HepG2 (cell line): ENCODE results near the gene CST3. TPM values are rescaled to one million over a fixed set of nuclear protein-coding genes. Genes with fewer than 3 reads are reported as not detected.

Experiments
- AGO2 ChIP-seq: fragments of 200-400 bp; formaldehyde crosslinking; optimal IDR thresholded peaks from 2 replicates; pipeline ENCODE3; 2017; ENCODE audit warnings: mild to moderate bottlenecking, low read depth, low read length, moderate library complexity
- FLYWCH1 ChIP-seq: sonication (generic); formaldehyde crosslinking; IDR thresholded peaks from 2 replicates; pipeline ENCODE4 v1.8.1; 2023; ENCODE audit warnings: mild to moderate bottlenecking, missing genetic modification reagents
- GATA4 ChIP-seq: sonication (generic); IDR thresholded peaks from 2 replicates; pipeline ENCODE4 v1.6.1; 2016; ENCODE audit warnings: antibody characterized with exemption, low read depth, borderline replicate concordance
- KAT8 ChIP-seq: IDR thresholded peaks from 2 replicates; pipeline ENCODE4 v1.6.1; 2016; ENCODE audit warnings: missing genetic modification reagents, missing compliant biosample characterization
- KLF9 ChIP-seq: IDR thresholded peaks from 2 replicates; pipeline ENCODE4 v1.6.1; 2016; ENCODE audit warnings: low read depth
- NFRKB ChIP-seq: fragments of 450-650 bp; IDR thresholded peaks from 2 replicates; pipeline ENCODE4 v1.6.1; 2017
- REXO4 ChIP-seq: sonication (generic); formaldehyde crosslinking; IDR thresholded peaks from 2 replicates; pipeline ENCODE4 v1.8.0; 2022; ENCODE audit warnings: missing genetic modification reagents, mild to moderate bottlenecking, borderline replicate concordance
- TBL1XR1 ChIP-seq: fragments of 150-350 bp; IDR thresholded peaks from 2 replicates; pipeline ENCODE4 v1.6.1; 2014; ENCODE audit warnings: borderline replicate concordance, low read length; ENCODE audit not compliant: partially characterized antibody
- TBX3 ChIP-seq: fragments of 450-650 bp; IDR thresholded peaks from 2 replicates; pipeline ENCODE4 v1.6.1; 2017; ENCODE audit warnings: antibody characterized with exemption, mild to moderate bottlenecking, inconsistent platforms, borderline replicate concordance
- ZNF20 ChIP-seq: sonication (generic); formaldehyde crosslinking; IDR thresholded peaks from 2 replicates; pipeline ENCODE4 v1.4.0; 2020; ENCODE audit warnings: mild to moderate bottlenecking, moderate library complexity, missing genetic modification reagents
- ZNF7 ChIP-seq: IDR thresholded peaks from 2 replicates; pipeline ENCODE4 v1.6.1; 2016; ENCODE audit warnings: missing biosample characterization, missing genetic modification reagents
- ZNF737 ChIP-seq: sonication (generic); formaldehyde crosslinking; IDR thresholded peaks from 2 replicates; pipeline ENCODE4 v1.5.0; 2020; ENCODE audit warnings: missing genetic modification reagents, mild to moderate bottlenecking, borderline replicate concordance
- ZNF879 ChIP-seq: sonication (generic); formaldehyde crosslinking; IDR thresholded peaks from 2 replicates; pipeline ENCODE4 v1.8.1; 2023; ENCODE audit warnings: missing genetic modification reagents
- polyA plus RNA-seq, 8 experiments: library from polyadenylated mRNA; depleted of rRNA in 3 of 8; stranded (reverse) in 7 of 8; unstranded in 1 of 8; fragments of >200 nt; fragmentation: Illumina TruSeq in 4 of 8; extraction: Trizol in 4 of 8; gene quantifications; 2 replicates each; pipeline versions ENCODE4 v1.2.1 to v1.2.3, GENCODE V29; 2011 to 2016; ENCODE audit warnings: low read depth in 4 of 8, missing spikeins in 1 of 8, mixed read lengths in 1 of 8; ENCODE audit not compliant: insufficient read depth in 1 of 8
- total RNA-seq, 5 experiments: library from RNA; depleted of rRNA; stranded (reverse); fragments of >200 nt; fragmentation: Illumina TruSeq; extraction: Trizol; gene quantifications; 2 replicates each; pipeline ENCODE4 v1.2.3, GENCODE V29; 2016; ENCODE audit warnings: low read depth in 1 of 5
- TF ChIP-seq, protein P1 (sequence below): sonication (generic); formaldehyde crosslinking; IDR thresholded peaks from 2 replicates; pipeline ENCODE4 v1.5.0; 2020; ENCODE audit warnings: mild to moderate bottlenecking, missing genetic modification reagents
- TF ChIP-seq, protein P2 (sequence below): sonication (generic); formaldehyde crosslinking; IDR thresholded peaks from 2 replicates; pipeline ENCODE4 v1.8.0; 2022; ENCODE audit warnings: mild to moderate bottlenecking, missing genetic modification reagents, moderate library complexity
- TF ChIP-seq, protein P3 (sequence below): sonication (generic); formaldehyde crosslinking; IDR thresholded peaks from 2 replicates; pipeline ENCODE4 v1.8.0; 2022; ENCODE audit warnings: mild to moderate bottlenecking, missing genetic modification reagents, moderate library complexity
- TF ChIP-seq, protein P4 (sequence below): sonication (generic); formaldehyde crosslinking; IDR thresholded peaks from 2 replicates; pipeline ENCODE4 v1.4.0; 2020; ENCODE audit warnings: low read depth, mild to moderate bottlenecking, missing genetic modification reagents
- TF ChIP-seq, protein P5 (sequence below): sonication (generic); formaldehyde crosslinking; IDR thresholded peaks from 2 replicates; pipeline ENCODE4 v1.4.0; 2020; ENCODE audit warnings: missing genetic modification reagents, borderline replicate concordance

Gene CST3
- total and polyA plus RNA-seq, 2 of the 13 experiments (the other 11 are each of a cell fraction or from before 2014, with no cell fraction given) = 690 to 1,005 TPM

DNA sequence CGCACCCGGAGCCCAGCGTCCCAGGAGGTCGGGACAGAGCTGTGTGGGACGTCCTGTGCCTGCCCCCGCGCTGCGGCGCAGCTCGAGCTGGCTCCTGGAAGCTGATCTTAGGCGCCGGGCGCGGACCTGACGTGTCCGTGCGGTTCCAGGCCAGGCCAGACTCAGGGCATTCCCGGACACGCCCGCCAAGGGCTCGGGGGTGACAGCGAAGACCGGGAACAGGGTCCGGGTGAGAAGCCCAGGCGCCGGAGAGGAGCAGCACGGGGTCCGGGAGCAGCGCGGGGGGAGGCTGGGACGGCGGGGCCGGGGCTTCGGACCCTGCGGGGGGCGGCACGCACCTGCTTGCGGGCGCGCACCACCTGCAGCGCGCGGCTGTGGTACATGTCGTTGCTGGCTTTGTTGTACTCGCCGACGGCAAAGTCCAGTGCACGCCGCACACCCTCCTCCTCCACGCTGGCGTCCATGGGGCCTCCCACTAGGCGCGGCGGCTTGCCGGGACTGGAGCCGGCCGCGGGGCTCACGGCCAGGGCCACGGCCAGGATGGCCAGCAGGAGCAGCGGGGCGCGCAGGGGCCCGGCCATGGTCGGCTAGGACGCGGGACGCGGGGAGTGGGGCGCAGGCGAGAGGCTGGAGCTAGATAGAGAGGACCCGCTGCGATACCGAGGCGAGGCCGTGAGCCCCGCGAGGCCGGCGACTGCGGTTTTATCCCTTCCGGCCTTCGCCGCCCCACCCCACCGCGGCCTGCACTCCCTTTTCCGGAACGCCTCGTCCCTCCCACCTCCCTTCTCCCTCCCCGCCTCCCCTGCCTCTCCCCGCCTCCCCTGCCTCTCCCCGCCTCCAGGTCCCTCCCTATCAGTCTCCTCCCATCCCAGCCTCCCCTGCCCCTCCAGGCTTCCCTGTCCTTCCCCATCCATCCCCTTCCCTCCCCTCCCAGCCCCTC, at the start of gene CST3 (continued):
- no peak for TF ChIP-seq FLYWCH1 (CRISPR knock-in tag)
- 0 out of 2 replicates have a peak, but pooled peaks have one; percentile 14 for TF ChIP-seq ZNF7 (CRISPR knock-in tag)
- TF ChIP-seq KLF9 (CRISPR knock-in tag) = 0 out of 2 replicates have a peak, but pooled peaks have one; percentile 29
- TF ChIP-seq, protein P1, sequence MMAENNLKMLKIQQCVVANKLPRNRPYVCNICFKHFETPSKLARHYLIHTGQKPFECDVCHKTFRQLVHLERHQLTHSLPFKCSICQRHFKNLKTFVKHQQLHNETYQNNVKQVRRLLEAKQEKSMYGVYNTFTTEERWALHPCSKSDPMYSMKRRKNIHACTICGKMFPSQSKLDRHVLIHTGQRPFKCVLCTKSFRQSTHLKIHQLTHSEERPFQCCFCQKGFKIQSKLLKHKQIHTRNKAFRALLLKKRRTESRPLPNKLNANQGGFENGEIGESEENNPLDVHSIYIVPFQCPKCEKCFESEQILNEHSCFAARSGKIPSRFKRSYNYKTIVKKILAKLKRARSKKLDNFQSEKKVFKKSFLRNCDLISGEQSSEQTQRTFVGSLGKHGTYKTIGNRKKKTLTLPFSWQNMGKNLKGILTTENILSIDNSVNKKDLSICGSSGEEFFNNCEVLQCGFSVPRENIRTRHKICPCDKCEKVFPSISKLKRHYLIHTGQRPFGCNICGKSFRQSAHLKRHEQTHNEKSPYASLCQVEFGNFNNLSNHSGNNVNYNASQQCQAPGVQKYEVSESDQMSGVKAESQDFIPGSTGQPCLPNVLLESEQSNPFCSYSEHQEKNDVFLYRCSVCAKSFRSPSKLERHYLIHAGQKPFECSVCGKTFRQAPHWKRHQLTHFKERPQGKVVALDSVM (CRISPR knock-in tag) = peak; percentile 93
- TF ChIP-seq, protein P2, sequence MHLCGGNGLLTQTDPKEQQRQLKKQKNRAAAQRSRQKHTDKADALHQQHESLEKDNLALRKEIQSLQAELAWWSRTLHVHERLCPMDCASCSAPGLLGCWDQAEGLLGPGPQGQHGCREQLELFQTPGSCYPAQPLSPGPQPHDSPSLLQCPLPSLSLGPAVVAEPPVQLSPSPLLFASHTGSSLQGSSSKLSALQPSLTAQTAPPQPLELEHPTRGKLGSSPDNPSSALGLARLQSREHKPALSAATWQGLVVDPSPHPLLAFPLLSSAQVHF = peak; percentile 55; the same call in 1 of the 2 replicates
- TF ChIP-seq KAT8 (CRISPR knock-in tag) = no peak; the same call in none of the 2 replicates
- TF ChIP-seq TBL1XR1 = peak; percentile 56
- TF ChIP-seq ZNF879 (CRISPR knock-in tag) = 0 out of 2 replicates have a peak, but pooled peaks have one; percentile 35
- peak; percentile 93; the same call in 1 of the 2 replicates for TF ChIP-seq REXO4
- peak; percentile 71; the same call in 1 of the 2 replicates for TF ChIP-seq ZNF737 (CRISPR knock-in tag)
- peak; percentile 99 for TF ChIP-seq AGO2
- peak; percentile 16; the same call in 1 of the 2 replicates for TF ChIP-seq TBX3
- TF ChIP-seq ZNF20 = no peak
- TF ChIP-seq, protein P3, sequence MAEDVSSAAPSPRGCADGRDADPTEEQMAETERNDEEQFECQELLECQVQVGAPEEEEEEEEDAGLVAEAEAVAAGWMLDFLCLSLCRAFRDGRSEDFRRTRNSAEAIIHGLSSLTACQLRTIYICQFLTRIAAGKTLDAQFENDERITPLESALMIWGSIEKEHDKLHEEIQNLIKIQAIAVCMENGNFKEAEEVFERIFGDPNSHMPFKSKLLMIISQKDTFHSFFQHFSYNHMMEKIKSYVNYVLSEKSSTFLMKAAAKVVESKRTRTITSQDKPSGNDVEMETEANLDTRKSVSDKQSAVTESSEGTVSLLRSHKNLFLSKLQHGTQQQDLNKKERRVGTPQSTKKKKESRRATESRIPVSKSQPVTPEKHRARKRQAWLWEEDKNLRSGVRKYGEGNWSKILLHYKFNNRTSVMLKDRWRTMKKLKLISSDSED (CRISPR knock-in tag) = 0 out of 2 replicates have a peak, but pooled peaks have one; percentile 83
- TF ChIP-seq, protein P4, sequence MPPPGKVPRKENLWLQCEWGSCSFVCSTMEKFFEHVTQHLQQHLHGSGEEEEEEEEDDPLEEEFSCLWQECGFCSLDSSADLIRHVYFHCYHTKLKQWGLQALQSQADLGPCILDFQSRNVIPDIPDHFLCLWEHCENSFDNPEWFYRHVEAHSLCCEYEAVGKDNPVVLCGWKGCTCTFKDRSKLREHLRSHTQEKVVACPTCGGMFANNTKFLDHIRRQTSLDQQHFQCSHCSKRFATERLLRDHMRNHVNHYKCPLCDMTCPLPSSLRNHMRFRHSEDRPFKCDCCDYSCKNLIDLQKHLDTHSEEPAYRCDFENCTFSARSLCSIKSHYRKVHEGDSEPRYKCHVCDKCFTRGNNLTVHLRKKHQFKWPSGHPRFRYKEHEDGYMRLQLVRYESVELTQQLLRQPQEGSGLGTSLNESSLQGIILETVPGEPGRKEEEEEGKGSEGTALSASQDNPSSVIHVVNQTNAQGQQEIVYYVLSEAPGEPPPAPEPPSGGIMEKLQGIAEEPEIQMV (CRISPR knock-in tag) = peak; percentile 93
- peak; percentile 89; the same call in 1 of the 2 replicates for TF ChIP-seq GATA4
- TF ChIP-seq NFRKB = no peak
- TF ChIP-seq, protein P5, sequence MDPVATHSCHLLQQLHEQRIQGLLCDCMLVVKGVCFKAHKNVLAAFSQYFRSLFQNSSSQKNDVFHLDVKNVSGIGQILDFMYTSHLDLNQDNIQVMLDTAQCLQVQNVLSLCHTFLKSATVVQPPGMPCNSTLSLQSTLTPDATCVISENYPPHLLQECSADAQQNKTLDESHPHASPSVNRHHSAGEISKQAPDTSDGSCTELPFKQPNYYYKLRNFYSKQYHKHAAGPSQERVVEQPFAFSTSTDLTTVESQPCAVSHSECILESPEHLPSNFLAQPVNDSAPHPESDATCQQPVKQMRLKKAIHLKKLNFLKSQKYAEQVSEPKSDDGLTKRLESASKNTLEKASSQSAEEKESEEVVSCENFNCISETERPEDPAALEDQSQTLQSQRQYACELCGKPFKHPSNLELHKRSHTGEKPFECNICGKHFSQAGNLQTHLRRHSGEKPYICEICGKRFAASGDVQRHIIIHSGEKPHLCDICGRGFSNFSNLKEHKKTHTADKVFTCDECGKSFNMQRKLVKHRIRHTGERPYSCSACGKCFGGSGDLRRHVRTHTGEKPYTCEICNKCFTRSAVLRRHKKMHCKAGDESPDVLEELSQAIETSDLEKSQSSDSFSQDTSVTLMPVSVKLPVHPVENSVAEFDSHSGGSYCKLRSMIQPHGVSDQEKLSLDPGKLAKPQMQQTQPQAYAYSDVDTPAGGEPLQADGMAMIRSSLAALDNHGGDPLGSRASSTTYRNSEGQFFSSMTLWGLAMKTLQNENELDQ (CRISPR knock-in tag) = peak; percentile 62; the same call in 1 of the 2 replicates
